ENCODE results near the gene KDM2A. TPM values are rescaled to one million over a fixed set of nuclear protein-coding genes. Genes with fewer than 3 reads are reported as not detected.

The KDM2A gene
- total RNA-seq, 4 donors from 2014 or later = 52.2 to 104 (median 75.7) TPM

DNA sequence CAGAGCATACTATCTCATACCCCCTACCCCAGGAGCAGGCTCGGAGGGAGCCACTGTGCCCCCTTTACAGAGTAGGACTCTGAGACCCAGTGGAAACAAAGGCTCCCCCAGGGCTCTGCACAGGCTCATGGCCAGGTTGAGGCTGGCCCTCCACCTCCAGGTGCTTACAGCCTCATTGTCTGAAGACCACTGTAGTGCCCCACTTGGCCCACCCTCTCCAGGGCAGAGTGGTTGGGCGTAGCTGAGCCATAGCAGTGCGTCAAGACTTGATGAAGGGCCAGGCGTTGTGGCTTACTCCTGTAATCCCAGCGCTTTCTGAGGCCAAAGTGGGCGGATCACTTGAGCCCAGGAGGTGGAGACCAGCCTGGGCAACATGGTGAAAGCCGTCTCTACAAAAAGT, 171.7 kb downstream of the KDM2A start:
- TF ChIP-seq CTCF (IDR thresholded peaks at IDR 0.05; ENCODE audit: low read depth) = no peak

- no peak for TF ChIP-seq CTCF (IDR thresholded peaks at IDR 0.05; ENCODE audit: low read depth)
Observed at GRCh38 chr11:67291481-67292381, 172.7 kb downstream of the KDM2A start.

DNA sequence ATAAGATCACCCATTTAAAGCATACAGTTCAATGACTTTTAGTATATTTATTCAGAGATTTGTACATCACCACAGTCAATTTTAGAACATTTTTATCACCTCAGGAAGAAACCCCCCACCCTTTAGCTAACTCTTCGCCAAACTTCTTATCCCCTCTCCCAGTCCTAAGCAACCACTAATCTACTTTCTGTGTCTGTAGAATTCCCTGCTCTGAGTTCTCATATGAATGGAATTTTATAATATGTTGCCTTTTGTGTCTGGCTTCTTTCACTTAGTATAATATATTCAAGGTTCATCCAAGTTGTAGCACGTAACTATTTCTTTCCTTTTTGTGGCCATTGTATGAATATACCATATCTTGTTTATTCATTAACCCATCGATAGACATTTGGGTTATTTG, 173.6 kb downstream of the KDM2A start:
- TF ChIP-seq CTCF (IDR thresholded peaks at IDR 0.05; ENCODE audit: low read depth) = no peak

GRCh38 chr11:67293090-67293489, 174.0 kb downstream of the KDM2A start:
- TF ChIP-seq CTCF (IDR thresholded peaks at IDR 0.05; ENCODE audit: low read depth) = no peak

- TF ChIP-seq CTCF (IDR thresholded peaks at IDR 0.05; ENCODE audit: low read depth) = no peak
Observed at GRCh38 chr11:67295846-67296245, 176.8 kb downstream of the KDM2A start.

GRCh38 chr11:67298786-67299185, 179.7 kb downstream of the KDM2A start:
- TF ChIP-seq CTCF (IDR thresholded peaks at IDR 0.05; ENCODE audit: low read depth) = no peak

DNA sequence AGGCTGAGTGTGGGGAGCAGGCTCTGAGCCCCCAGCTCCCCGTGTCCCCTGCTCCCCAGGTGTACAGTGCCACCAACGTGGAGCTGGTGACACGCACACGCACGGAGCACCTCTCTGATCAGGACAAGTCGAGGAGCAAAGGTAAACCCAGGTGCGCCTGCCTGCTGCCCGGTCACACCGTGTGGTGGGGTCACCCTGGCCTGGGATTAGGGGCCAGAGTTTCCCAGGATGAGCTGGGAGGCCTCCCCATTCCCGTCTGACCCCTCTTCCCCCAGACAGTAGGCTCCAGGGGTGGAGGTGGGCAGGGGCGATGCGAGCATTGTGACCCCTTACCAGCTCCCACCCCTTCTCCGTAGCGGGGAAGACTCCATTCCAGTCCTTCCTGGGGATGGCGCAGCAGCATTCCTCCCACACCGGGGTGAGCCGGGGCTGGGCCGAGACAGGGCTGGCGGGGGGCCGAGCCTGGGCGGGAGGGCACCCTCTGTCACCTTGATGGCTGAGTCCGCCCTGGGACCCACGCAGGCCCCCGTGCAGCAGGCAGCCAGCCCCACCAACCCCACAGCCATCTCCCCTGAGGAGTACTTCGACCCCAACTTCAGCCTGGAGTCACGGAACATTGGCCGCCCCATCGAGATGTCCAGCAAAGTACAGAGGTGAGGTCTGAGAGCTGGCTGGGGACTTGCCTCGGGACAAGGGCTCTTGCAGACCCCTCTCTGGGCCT, 180.6 kb downstream of the KDM2A start:
- no peak for TF ChIP-seq CTCF (IDR thresholded peaks at IDR 0.05; ENCODE audit: low read depth)

Measured in subcutaneous adipose tissue (tissue), 4 donors.